Fibroblast of mammary gland (primary cell): ENCODE measurements around the gene PIAS4.

Experiments
- DNase-seq: peaks from one replicate; pipeline ENCODE4 v3.0.0-alpha.2; 2010; ENCODE audit warnings: low read depth
- H3K4me3 ChIP-seq: 2 replicates; pipeline ENCODE4 v1.5.1; 2011; ENCODE audit warnings: low read depth, mild to moderate bottlenecking, low read length, moderate library complexity; ENCODE audit not compliant: control insufficient read depth
- TF ChIP-seq, protein P1 (sequence below): conservative IDR thresholded peaks from 2 replicates; pipeline ENCODE4 v1.5.1; 2011; ENCODE audit warnings: low read depth, low read length, inconsistent platforms; ENCODE audit not compliant: control insufficient read depth, insufficient read depth

Gene PIAS4

DNA sequence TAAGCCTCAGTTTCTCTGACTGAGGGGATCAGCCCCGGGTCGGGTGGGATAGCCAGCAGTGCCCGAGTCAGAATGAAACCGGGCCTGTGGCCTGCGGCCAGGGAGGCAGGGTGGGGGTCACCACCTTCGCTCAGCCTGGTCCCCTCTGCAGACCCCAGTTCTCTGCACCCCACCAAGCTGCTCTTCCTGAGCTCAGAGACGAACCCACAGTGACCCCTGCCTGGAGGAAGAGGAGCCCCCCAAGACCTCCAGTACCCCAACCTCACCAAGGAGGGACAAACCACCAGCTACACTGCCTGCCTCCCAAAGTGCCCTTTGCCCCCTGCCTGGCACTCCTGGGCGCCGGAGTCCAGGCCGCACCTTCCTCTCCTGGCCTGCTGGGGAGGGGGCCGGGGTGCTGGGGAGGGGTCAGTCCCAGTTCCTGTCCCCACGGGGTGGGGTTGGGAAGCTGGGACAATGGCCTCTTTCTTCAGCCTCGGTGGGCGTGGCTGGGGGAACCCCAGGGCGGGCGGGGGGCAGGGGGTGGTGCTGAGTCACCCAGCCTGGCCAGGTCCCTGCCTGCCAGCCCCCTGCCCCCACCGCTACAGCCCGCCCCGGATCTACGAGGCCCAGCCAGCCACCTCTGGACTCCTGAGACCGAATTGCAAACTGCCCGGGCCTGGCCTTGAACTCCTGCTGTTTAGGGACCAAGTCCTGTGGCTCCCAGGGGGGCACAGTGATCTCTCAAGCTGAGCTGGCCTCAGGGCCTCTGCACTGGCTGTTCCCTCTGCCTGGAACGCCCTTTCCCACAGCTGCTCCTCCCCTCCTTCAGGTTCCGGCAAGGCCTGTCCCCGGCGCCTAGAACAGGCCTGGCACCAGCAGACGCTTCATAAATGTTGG, 44.8 kb downstream of the PIAS4 start:
- DNase-seq: peak; percentile 85
- TF ChIP-seq, protein P1, sequence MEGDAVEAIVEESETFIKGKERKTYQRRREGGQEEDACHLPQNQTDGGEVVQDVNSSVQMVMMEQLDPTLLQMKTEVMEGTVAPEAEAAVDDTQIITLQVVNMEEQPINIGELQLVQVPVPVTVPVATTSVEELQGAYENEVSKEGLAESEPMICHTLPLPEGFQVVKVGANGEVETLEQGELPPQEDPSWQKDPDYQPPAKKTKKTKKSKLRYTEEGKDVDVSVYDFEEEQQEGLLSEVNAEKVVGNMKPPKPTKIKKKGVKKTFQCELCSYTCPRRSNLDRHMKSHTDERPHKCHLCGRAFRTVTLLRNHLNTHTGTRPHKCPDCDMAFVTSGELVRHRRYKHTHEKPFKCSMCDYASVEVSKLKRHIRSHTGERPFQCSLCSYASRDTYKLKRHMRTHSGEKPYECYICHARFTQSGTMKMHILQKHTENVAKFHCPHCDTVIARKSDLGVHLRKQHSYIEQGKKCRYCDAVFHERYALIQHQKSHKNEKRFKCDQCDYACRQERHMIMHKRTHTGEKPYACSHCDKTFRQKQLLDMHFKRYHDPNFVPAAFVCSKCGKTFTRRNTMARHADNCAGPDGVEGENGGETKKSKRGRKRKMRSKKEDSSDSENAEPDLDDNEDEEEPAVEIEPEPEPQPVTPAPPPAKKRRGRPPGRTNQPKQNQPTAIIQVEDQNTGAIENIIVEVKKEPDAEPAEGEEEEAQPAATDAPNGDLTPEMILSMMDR: no peak
- H3K4me3 ChIP-seq: no peak overlapping the region

DNA sequence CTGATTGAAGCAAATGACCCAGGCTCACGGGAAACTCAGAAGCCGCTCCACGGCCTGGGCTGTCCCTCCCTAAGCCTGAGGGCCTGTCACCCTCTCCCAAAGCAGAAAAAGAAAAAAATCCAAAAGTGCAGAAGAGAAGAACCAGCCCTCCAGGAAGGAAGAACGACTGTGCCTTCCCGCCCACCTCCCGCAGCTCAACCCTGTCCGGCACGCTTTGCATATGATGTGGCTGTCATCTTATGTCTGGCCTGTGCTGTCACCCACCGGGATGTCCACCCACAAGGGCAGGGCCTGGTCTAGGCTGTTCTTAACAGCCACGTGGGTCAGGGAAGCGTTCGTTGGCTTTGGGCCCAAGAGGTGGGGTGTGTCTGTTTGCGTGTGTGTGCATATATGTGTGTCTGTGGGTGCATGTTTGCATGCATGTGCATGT, 45.5 kb downstream of the PIAS4 start:
- DNase-seq: peak; percentile 49
- TF ChIP-seq, protein P1: no peak
- H3K4me3 ChIP-seq: no peak overlapping the region

DNA sequence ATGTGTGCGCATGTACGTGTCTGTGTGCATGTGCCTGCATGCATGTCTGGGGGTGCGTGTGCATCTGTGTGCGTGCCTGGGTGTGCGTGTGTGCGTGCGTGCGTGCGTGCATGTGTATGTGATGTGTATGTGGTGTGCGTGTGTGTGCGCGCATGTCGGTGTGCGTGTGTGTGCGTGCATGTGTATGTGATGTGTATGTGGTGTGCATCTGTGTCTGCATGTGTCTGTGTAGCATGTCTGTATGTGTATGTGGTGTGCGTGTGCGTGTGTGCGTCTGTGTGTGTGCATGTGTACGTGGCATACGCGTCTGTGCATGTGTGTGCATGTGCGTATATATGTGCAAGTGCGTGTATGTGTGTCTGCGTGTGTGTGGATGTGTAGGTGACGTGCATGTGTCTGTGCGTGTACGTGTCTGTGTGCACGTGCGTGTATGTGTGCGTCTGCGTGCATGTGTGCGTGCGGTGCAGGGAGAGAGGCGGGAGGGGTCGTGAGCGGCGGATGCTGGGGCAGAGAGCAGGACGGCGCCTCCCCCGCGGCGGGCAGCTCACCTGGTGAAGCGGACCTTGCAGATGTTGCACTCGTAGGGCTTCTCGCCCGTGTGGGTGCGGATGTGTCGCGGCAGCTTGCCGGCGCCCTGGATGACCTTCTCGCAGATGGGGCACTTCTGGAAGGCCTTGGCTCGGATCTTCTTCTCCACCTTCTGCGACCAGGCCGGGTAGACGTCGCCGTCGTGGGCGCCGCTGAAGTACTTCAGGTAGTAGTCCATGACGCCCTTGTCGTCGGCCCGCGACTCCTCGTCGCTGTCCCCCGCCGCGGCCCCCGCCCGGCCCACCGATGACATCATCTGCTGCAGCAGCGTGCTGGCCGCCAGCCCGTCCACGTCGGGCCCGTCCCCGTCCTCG, 46.1 kb downstream of the PIAS4 start:
- TF ChIP-seq, protein P1: no peak
- no peak overlapping the region for H3K4me3 ChIP-seq
- DNase-seq: no peak

DNA sequence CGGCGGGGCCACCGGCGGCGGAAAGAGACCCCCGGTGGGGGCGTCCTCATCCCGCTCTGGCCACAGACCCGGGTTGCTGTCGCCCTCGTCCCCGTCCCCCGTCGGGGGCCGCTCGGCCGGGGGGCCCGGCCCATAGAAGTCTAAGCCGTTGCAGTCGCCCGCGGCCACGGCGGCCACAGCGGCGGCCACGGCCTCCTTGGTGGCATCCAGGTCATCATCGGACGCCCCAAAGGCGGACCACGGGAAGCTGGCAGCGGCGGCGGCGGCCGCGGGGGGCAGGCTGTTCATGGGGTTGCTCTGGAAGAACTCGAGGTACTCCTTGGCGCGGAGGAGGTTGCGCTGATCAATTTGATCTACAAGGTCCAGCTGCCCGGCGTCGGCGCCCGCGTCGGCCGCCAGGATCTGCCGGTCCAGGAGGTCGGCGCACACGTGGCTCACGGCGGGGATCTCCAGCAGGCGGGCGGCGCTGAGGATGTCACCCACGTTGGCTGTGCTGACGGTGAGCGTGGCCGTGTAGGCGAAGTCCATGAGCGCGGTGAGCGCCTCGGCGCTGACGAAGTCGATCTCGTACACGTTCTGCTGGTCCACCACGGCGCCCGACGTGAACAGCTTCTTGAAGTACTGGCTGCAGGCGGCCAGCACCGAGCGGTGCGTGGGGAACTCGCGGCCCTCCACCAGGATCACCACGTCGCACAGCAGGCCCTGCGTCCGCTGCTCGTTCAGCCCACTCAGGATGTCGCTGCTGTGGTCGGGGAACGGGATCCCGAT, 47.1 kb downstream of the PIAS4 start:
- DNase-seq: no peak
- no peak overlapping the region for H3K4me3 ChIP-seq
- TF ChIP-seq, protein P1: no peak

DNA sequence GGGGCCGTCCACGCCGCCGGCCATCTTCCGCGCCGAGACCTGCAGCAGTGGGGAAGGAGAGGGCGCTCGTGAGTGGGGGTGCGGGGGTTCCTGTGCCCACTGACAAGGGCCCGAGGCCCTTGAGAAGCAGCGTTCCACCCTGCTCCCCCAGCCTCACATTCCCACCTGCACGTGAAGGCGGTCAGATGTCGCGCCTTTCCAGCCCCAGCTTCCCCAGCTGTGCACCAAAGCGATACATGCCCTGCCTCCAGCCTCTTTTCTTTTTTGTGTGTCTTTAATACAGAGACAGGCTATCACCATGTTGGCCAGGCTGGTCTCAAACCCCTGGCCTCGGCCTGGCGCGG, 47.6 kb downstream of the PIAS4 start:
- TF ChIP-seq, protein P1: no peak
- DNase-seq: no peak
- H3K4me3 ChIP-seq: no peak overlapping the region

DNA sequence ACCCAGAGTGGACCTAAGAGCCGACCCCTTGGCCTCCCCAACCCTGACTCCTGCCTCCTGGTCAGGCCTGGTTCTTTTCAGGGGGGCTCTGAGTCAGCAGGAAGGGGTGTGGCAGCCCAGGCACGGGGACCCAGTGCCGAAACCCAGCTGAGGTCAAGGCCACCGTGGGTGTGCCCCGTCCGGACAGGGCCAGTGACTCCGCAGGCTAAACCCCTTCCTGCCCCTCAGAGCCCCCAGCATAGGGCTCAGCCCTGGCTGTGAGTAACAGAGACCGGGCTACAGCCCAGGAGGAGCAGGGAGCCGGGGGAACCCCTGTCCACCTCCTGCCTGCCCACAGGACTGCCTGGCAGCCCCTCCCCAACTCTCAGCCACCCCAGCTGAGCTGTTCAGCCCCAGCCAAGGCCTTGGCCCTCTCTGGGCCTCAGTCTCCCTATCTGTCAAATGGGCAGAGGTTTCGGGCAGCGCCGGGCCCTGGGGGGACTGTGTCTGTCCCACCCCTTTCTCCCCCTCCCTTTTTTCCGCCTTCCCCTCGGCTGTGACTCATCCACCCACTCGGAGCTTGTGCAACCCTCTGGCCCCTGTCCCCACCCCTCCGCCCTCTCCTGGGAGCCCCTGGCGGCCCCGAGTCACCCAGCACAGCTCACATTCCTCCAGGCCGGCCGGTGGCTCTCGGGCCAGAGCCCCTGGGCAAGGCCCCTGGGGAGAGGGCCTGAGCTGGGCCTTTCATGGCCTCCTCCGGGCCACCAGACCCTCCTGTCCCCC, 50.6 kb downstream of the PIAS4 start:
- DNase-seq: peak; percentile 94
- H3K4me3 ChIP-seq: peak overlapping the region; percentile 3

More for the DNA sequence above, 50.6 kb downstream of the PIAS4 start:
- TF ChIP-seq, protein P1: peak; percentile 8
